HEK293 (cell line): Measurements from ENCODE around the gene ABCC3.
A peak's percentile ranks its signal among the peaks of the same experiment; 100 is the strongest.

Experiments used
- CTCF ChIA-PET: fragments of 350-600 bp; formaldehyde crosslinking; extraction: SDS; loops from one replicate; lab custom pipeline; 2021; ENCODE audit warnings: antibody characterized with exemption; lab: Yijun Ruan, JAX
- POLR2A ChIA-PET: fragments of 300-600 bp; formaldehyde crosslinking; extraction: SDS; loops from one replicate; lab custom pipeline; 2020; ENCODE audit warnings: antibody characterized with exemption, inconsistent platforms; lab: Yijun Ruan, JAX
- H3K27ac ChIP-seq: fragments of 200-500 bp; sonication (Bioruptor generic); 2 replicates; pipeline ENCODE4 v1.5.1; 2014; ENCODE audit warnings: low read depth, low read length, control low read depth, inconsistent platforms; ENCODE audit errors: extremely low read depth
- H3K36me3 ChIP-seq, 2 experiments: fragments of 200-500 bp in 1 of 2; sonication (Bioruptor generic) in 1 of 2; 1 replicate in 1 of 2; 2 replicates in 1 of 2; pipeline ENCODE4 v1.5.1; 2014 to 2017; ENCODE audit warnings: inconsistent platforms in 2 of 2, low read length in 2 of 2; ENCODE audit not compliant: control insufficient read depth in 2 of 2, insufficient read depth in 1 of 2
- H3K4me1 ChIP-seq: fragments of 200-500 bp; sonication (Bioruptor generic); 2 replicates; pipeline ENCODE4 v1.5.1; 2014; ENCODE audit warnings: mild to moderate bottlenecking, low read length, inconsistent platforms; ENCODE audit not compliant: control insufficient read depth, insufficient read depth
- H3K4me3 ChIP-seq: 2 replicates; pipeline ENCODE4 v1.5.1; 2011; ENCODE audit warnings: low read depth, mild to moderate bottlenecking, control low read depth, low read length, moderate library complexity
- H3K9me3 ChIP-seq: fragments of 200-500 bp; sonication (Bioruptor generic); 2 replicates; pipeline ENCODE4 v1.5.1; 2014; ENCODE audit warnings: low read depth, low read length, inconsistent platforms; ENCODE audit not compliant: control insufficient read depth, insufficient read depth
- AEBP2 ChIP-seq: fragments of 450-650 bp; formaldehyde crosslinking; IDR thresholded peaks from 2 replicates; pipeline ENCODE4 v1.5.1; 2016; ENCODE audit warnings: missing biosample characterization, missing genetic modification characterization, borderline replicate concordance
- EGR2 ChIP-seq: fragments of 450-650 bp; formaldehyde crosslinking; IDR thresholded peaks from 2 replicates; pipeline ENCODE4 v1.5.1; 2016; ENCODE audit warnings: low read depth, missing biosample characterization, missing genetic modification characterization
- ELK4 ChIP-seq: IDR thresholded peaks from 2 replicates; pipeline ENCODE4 v1.6.1; 2011; ENCODE audit warnings: mild to moderate bottlenecking, low read depth, low read length, borderline replicate concordance
- HOXA7 ChIP-seq: sonication (generic); formaldehyde crosslinking; IDR thresholded peaks from 2 replicates; pipeline ENCODE4 v1.8.1; 2022; ENCODE audit warnings: missing genetic modification reagents, borderline replicate concordance
- KLF1 ChIP-seq: fragments of 450-650 bp; formaldehyde crosslinking; IDR thresholded peaks from 2 replicates; pipeline ENCODE4 v1.5.1; 2016; ENCODE audit warnings: missing biosample characterization, missing genetic modification characterization
- KLF17 ChIP-seq: fragments of 450-650 bp; formaldehyde crosslinking; IDR thresholded peaks from 2 replicates; pipeline ENCODE4 v1.5.1; 2016; ENCODE audit warnings: missing biosample characterization, missing genetic modification characterization
- MEIS1 ChIP-seq: sonication (generic); formaldehyde crosslinking; IDR thresholded peaks from 2 replicates; pipeline ENCODE4 v1.8.1; 2022; ENCODE audit warnings: missing genetic modification reagents, mild to moderate bottlenecking, borderline replicate concordance
- PBX3 ChIP-seq: sonication (generic); formaldehyde crosslinking; IDR thresholded peaks from 2 replicates; pipeline ENCODE4 v1.8.1; 2022; ENCODE audit warnings: mild to moderate bottlenecking, moderate library complexity, missing genetic modification reagents
- WT1 ChIP-seq: fragments of 450-650 bp; formaldehyde crosslinking; IDR thresholded peaks from 2 replicates; pipeline ENCODE4 v1.5.1; 2016; ENCODE audit warnings: missing biosample characterization, missing genetic modification characterization
- ZIC2 ChIP-seq: fragments of 450-650 bp; formaldehyde crosslinking; IDR thresholded peaks from 2 replicates; pipeline ENCODE4 v1.5.1; 2016; ENCODE audit warnings: missing biosample characterization, missing genetic modification characterization
- ZNF112 ChIP-seq: fragments of 450-650 bp; formaldehyde crosslinking; IDR thresholded peaks from 2 replicates; pipeline ENCODE4 v1.5.0; 2017; ENCODE audit warnings: missing biosample characterization, missing genetic modification characterization
- ZNF114 ChIP-seq: fragments of 450-650 bp; formaldehyde crosslinking; IDR thresholded peaks from 2 replicates; pipeline ENCODE4 v1.5.0; 2017; ENCODE audit warnings: missing biosample characterization, missing genetic modification characterization
- ZNF155 ChIP-seq: fragments of 450-650 bp; formaldehyde crosslinking; IDR thresholded peaks from 2 replicates; pipeline ENCODE4 v1.5.1; 2016; ENCODE audit warnings: missing biosample characterization, missing genetic modification characterization
- ZNF354C ChIP-seq: fragments of 450-650 bp; formaldehyde crosslinking; IDR thresholded peaks from 2 replicates; pipeline ENCODE4 v1.5.1; 2016; ENCODE audit warnings: missing biosample characterization, missing genetic modification characterization, low read depth, borderline replicate concordance
- ZNF366 ChIP-seq: fragments of 450-650 bp; formaldehyde crosslinking; conservative IDR thresholded peaks from 2 replicates; pipeline ENCODE4 v1.5.1; 2016; ENCODE audit warnings: missing biosample characterization, missing genetic modification characterization
- ZNF449 ChIP-seq: fragments of 450-650 bp; formaldehyde crosslinking; IDR thresholded peaks from 2 replicates; pipeline ENCODE4 v1.5.1; 2017; ENCODE audit warnings: missing biosample characterization, mild to moderate bottlenecking, missing genetic modification characterization, moderate library complexity
- ZNF654 ChIP-seq: fragments of 450-650 bp; formaldehyde crosslinking; IDR thresholded peaks from 2 replicates; pipeline ENCODE4 v1.5.1; 2016; ENCODE audit warnings: low read depth, missing biosample characterization, missing genetic modification characterization
- ZNF768 ChIP-seq: fragments of 450-650 bp; formaldehyde crosslinking; IDR thresholded peaks from 2 replicates; pipeline ENCODE4 v1.5.1; 2018; ENCODE audit warnings: missing biosample characterization, mild to moderate bottlenecking, missing genetic modification characterization
- ZSCAN5A ChIP-seq: fragments of 450-650 bp; formaldehyde crosslinking; IDR thresholded peaks from 2 replicates; pipeline ENCODE4 v1.5.1; 2016; ENCODE audit warnings: missing biosample characterization, missing genetic modification characterization

Gene ABCC3

GRCh38 chr17:50684612-50685333 is 50.1 kb downstream of the ABCC3 start:
- POLR2A ChIA-PET = interaction anchor here (0.6 to 0.9 kb wide), 2 partner anchors 11 to 52 kb away, joined by 3 to 4 read pairs; no protein-coding TSS in a partner anchor
- H3K27ac ChIP-seq = no peak overlapping the region
- no peaks in the 10 kb centered on the region for H3K36me3 ChIP-seq
- peaks cover 6% of the 10 kb centered on the region; the same call in 1 of the 2 replicates for H3K4me1 ChIP-seq
- no peak overlapping the region for H3K4me3 ChIP-seq
- CTCF ChIA-PET = interaction anchor here (0.5 to 5.0 kb wide), 13 partner anchors 10 to 200 kb away, joined by 3 to 32 read pairs (median 6); partner anchors contain the start of gene SPATA20
- H3K9me3 ChIP-seq = no peaks in the 10 kb centered on the region
- TF ChIP-seq KLF17 (tag by site-specific recombination) = peak; percentile 28; the same call in 1 of the 2 replicates
- peak; percentile 58; the same call in 1 of the 2 replicates for TF ChIP-seq WT1
- TF ChIP-seq KLF1 = no peak
- TF ChIP-seq HOXA7 = no peak
- peak; percentile 91; the same call in 1 of the 2 replicates for TF ChIP-seq ZNF768
- peak; percentile 95 for TF ChIP-seq ZNF449 (tag by site-specific recombination)
- TF ChIP-seq ZIC2 (tag by site-specific recombination) = 0 out of 2 replicates have a peak, but pooled peaks have one; percentile 11
- TF ChIP-seq ZNF354C (tag by site-specific recombination) = no peak

GRCh38 chr17:50685334-50685665 is 50.6 kb downstream of the ABCC3 start:
- CTCF ChIA-PET = interaction anchor here (0.6 to 5.0 kb wide), 12 partner anchors 9 to 206 kb away, joined by 3 to 32 read pairs (median 4); partner anchors contain the start of gene SPATA20

GRCh38 chr17:50685691-50686493 is 51.2 kb downstream of the ABCC3 start:
- Histone ChIP-seq H3K36me3 (no peaks in the 10 kb centered on the region), H3K9me3 (no peaks in the 10 kb centered on the region), H3K4me1 (peaks cover 6% of the 10 kb centered on the region; the same call in 1 of the 2 replicates), H3K4me3 (no peak overlapping the region), H3K27ac (no peak overlapping the region)
- CTCF ChIA-PET = interaction anchor here (0.6 to 5.0 kb wide), 14 partner anchors 9 to 207 kb away, joined by 3 to 32 read pairs (median 4); partner anchors contain the start of gene SPATA20
- POLR2A ChIA-PET = interaction anchor here (1.1 to 1.3 kb wide), 3 partner anchors 19 to 144 kb away, joined by 3 read pairs; partner anchors contain the start of gene LUC7L3
- no peak for TF ChIP-seq AEBP2 (tag by site-specific recombination)
- TF ChIP-seq ELK4 = no peak
- no peak for TF ChIP-seq PBX3 (CRISPR knock-in tag)
- no peak for TF ChIP-seq ZNF112 (tag by site-specific recombination)
- no peak for TF ChIP-seq ZSCAN5A (tag by site-specific recombination)
- TF ChIP-seq ZNF366 (tag by site-specific recombination) = peak; percentile 66
- no peak for TF ChIP-seq ZNF155 (tag by site-specific recombination)
- TF ChIP-seq EGR2 (tag by site-specific recombination) = 0 out of 2 replicates have a peak, but pooled peaks have one; percentile 35

More at GRCh38 chr17:50685334-50685665, 50.6 kb downstream of the ABCC3 start:
- POLR2A ChIA-PET = interaction anchor here (1.2 kb wide), 1 partner anchor 143 kb away, joined by 3 read pairs; no protein-coding TSS in a partner anchor
- no peak for TF ChIP-seq ZNF654 (tag by site-specific recombination)
- TF ChIP-seq ZNF114 (tag by site-specific recombination) = no peak
- TF ChIP-seq ZIC2 (tag by site-specific recombination) = no peak
- no peak for TF ChIP-seq MEIS1 (CRISPR knock-in tag)
- TF ChIP-seq, all 188 proteins: peak for 0
- Histone ChIP-seq H3K4me1 (peaks cover 6% of the 10 kb centered on the region; the same call in 1 of the 2 replicates), H3K9me3 (no peaks in the 10 kb centered on the region), H3K4me3 (no peak overlapping the region), H3K27ac (no peak overlapping the region), H3K36me3 (no peaks in the 10 kb centered on the region)
